Parathyroid adenoma (tissue), 2 donors: ENCODE results near the gene ATAD2B.

Experiments
- H2AFZ ChIP-seq: fragments of 300-600 bp; sonication (generic); one replicate; pipeline ENCODE4 v1.7.0; 2017; ENCODE audit warnings: antibody characterized with exemption, mild to moderate bottlenecking
- H3K27ac ChIP-seq: fragments of 300-600 bp; sonication (generic); one replicate; pipeline ENCODE4 v1.7.0; 2017
- H3K27me3 ChIP-seq: fragments of 300-600 bp; sonication (generic); one replicate; pipeline ENCODE4 v1.7.0; 2017; ENCODE audit warnings: low read length; ENCODE audit not compliant: control insufficient read depth, insufficient read depth
- H3K36me3 ChIP-seq: fragments of 300-600 bp; sonication (generic); one replicate; pipeline ENCODE4 v1.7.0; 2017; ENCODE audit warnings: low read length; ENCODE audit not compliant: control insufficient read depth, insufficient read depth
- H3K4me1 ChIP-seq: fragments of 300-600 bp; sonication (generic); one replicate; pipeline ENCODE4 v1.7.0; 2017; ENCODE audit warnings: control low read depth
- H3K4me2 ChIP-seq: fragments of 300-600 bp; sonication (generic); one replicate; pipeline ENCODE4 v1.7.0; 2017; ENCODE audit warnings: low read length
- H3K4me3 ChIP-seq: fragments of 300-600 bp; sonication (generic); one replicate; pipeline ENCODE4 v1.7.0; 2017; ENCODE audit warnings: low read depth, low read length
- H3K79me2 ChIP-seq: fragments of 300-600 bp; sonication (generic); one replicate; pipeline ENCODE4 v1.7.0; 2017; ENCODE audit warnings: control low read depth
- H3K9ac ChIP-seq: fragments of 300-600 bp; sonication (generic); one replicate; pipeline ENCODE4 v1.7.0; 2017; ENCODE audit warnings: mild to moderate bottlenecking
- H3K9me3 ChIP-seq: fragments of 300-600 bp; sonication (generic); one replicate; pipeline ENCODE4 v1.7.0; 2017; ENCODE audit warnings: low read length; ENCODE audit not compliant: control insufficient read depth
- TF ChIP-seq, protein P1 (sequence below): fragments of 300-600 bp; sonication (generic); IDR thresholded peaks from one replicate; pipeline ENCODE4 v1.7.0; 2017; ENCODE audit warnings: antibody characterized with exemption, mild to moderate bottlenecking
- donor health status: primary hyperparathyroidism.

Gene ATAD2B

DNA sequence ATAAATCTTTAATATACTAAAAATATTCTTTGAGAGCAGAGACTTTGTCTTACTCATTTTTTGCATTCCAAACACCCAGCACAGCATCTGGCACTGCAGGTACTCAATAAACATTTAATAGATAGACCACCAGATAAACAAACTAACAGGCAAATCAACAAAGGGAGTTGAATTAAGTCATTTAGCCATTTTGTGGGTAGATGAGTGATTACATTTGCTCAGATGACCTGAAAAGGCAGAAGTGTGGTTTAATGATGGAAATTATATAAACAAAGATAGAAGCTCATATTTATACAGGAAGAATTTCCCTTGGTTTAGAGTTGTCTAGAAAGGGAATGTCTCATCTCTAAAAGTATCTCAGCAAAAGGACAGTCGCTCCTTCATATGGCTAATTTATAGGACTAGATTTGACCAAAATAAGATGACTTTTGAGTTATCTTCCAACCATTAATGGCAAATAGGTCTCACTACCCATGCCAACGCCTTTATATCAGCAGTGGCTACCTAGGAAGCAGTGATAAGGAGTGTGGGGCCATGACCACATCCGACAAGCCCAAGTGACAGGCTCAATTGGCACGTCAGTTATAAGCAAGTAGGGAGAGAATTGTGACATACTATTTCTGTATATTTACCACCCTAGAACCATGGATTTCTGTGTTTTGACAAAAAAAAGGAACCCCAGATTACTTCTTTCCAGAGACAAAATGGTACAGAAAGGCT lies 173.5 kb downstream of the ATAD2B start:
- Histone ChIP-seq H3K27me3 (no peaks in the 10 kb centered on the region), H3K4me3 (no peak overlapping the region), H2AFZ (no peak overlapping the region), H3K4me2 (no peak overlapping the region), H3K4me1 (no peaks in the 10 kb centered on the region), H3K27ac (no peak overlapping the region), H3K9ac (no peak overlapping the region), H3K9me3 (no peaks in the 10 kb centered on the region), H3K36me3 (no peaks in the 10 kb centered on the region), H3K79me2 (no peaks in the 10 kb centered on the region)
- TF ChIP-seq, protein P1, sequence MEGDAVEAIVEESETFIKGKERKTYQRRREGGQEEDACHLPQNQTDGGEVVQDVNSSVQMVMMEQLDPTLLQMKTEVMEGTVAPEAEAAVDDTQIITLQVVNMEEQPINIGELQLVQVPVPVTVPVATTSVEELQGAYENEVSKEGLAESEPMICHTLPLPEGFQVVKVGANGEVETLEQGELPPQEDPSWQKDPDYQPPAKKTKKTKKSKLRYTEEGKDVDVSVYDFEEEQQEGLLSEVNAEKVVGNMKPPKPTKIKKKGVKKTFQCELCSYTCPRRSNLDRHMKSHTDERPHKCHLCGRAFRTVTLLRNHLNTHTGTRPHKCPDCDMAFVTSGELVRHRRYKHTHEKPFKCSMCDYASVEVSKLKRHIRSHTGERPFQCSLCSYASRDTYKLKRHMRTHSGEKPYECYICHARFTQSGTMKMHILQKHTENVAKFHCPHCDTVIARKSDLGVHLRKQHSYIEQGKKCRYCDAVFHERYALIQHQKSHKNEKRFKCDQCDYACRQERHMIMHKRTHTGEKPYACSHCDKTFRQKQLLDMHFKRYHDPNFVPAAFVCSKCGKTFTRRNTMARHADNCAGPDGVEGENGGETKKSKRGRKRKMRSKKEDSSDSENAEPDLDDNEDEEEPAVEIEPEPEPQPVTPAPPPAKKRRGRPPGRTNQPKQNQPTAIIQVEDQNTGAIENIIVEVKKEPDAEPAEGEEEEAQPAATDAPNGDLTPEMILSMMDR = no peak

DNA sequence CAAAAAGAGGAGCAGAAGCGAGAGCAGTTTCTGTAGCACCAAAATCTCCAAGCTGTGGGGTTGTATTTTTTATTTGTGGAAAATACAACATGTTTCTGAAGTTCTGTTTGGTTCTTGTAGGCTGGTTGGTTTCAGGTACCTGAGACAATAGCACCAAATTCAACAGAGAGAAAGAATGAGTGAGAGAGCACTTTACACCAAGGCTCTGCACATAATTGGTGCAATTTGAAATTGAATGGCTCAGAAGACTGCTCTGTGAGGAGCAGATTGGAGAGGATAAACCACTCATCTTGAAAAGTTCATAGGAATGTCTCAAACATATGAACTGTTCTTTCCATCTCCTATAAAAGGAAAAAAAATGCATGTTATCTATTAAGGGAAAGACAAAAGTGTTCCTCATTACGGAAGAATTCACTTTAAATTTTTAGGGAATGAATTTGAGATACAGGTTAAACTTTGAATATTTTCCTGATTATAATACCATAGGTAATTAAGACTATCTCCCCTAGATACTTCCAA lies 175.1 kb downstream of the ATAD2B start:
- Histone ChIP-seq H3K27me3 (no peaks in the 10 kb centered on the region), H3K9ac (no peak overlapping the region), H3K27ac (no peak overlapping the region), H3K4me3 (no peak overlapping the region), H2AFZ (no peak overlapping the region), H3K4me2 (no peak overlapping the region), H3K4me1 (no peaks in the 10 kb centered on the region), H3K9me3 (no peaks in the 10 kb centered on the region), H3K79me2 (no peaks in the 10 kb centered on the region), H3K36me3 (no peaks in the 10 kb centered on the region)
- TF ChIP-seq, protein P1 = no peak

DNA sequence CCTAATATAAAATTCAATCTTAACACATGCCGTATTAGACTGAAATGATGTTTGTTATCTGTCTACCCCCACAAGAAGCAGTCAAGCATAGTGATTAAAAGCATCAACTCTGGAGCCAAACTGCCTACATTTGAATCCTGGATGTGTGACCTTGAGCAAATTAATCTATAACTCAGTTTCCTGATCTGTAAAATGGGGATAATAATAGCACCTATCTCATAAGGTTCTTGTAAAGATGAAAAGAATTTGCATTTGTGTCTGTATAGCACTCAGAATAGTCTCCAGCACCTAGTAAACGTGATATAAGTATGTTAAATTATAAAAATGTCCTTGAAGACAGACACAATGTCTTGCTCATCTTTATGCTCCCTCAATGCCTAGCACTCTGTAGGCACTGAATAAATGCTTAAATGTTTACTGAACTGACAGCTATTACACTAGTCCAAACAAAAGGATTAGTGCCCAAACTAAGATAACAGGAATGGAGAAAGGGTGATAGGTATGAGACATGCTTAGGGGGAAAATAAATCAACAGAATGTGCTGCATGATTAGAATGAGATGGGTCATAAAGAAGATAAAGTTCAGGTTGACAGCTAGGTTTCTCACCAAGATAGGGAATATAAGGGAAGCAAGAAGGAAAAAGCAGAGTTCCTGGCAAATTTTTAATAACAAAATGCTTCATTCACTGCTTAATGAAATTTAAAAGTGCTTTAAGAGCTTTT lies 180.6 kb downstream of the ATAD2B start:
- no peak overlapping the region for H2AFZ ChIP-seq
- H3K4me1 ChIP-seq = peaks cover 7% of the 10 kb centered on the region
- no peaks in the 10 kb centered on the region for H3K9me3 ChIP-seq
- H3K27ac ChIP-seq = no peak overlapping the region
- TF ChIP-seq, protein P1 = no peak
- no peaks in the 10 kb centered on the region for H3K36me3 ChIP-seq
- H3K79me2 ChIP-seq = no peaks in the 10 kb centered on the region
- H3K4me3 ChIP-seq = no peak overlapping the region
- H3K9ac ChIP-seq = no peak overlapping the region
- H3K4me2 ChIP-seq = peak overlapping the region; percentile 11
- H3K27me3 ChIP-seq = no peaks in the 10 kb centered on the region

DNA sequence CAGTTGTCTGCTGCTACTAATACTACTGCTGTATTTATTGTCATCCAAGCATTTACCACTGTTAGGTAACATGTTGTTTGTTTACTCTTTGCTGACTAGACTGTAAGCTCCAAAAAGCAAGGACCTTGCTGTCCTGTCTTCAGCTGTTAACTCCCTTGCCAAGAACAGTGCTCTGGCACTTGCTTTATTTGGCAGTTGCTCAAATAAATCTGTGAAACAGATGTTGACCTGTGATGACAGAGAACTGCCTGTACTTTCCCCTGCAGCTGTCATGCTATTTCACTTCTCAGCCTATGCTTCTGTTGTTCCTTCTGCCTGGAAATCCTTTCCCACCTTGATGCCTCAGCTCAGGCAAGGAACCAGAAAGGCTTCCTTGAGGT lies 181.2 kb downstream of the ATAD2B start:
- H3K36me3 ChIP-seq = no peaks in the 10 kb centered on the region
- no peaks in the 10 kb centered on the region for H3K79me2 ChIP-seq
- H3K4me1 ChIP-seq = peaks cover 7% of the 10 kb centered on the region
- H3K4me2 ChIP-seq = peak overlapping the region; percentile 11
- H3K9ac ChIP-seq = no peak overlapping the region
- no peaks in the 10 kb centered on the region for H3K9me3 ChIP-seq
- no peak overlapping the region for H3K27ac ChIP-seq
- no peaks in the 10 kb centered on the region for H3K27me3 ChIP-seq
- H3K4me3 ChIP-seq = no peak overlapping the region
- TF ChIP-seq, protein P1 = no peak
- H2AFZ ChIP-seq = no peak overlapping the region
